GM19351 (cell line): ENCODE data around the gene MBD5.

Experiments
- ATAC-seq: cut with Tn5 transposase; IDR thresholded peaks from one replicate; pipeline ENCODE4 v1.9.1; 2021; ENCODE audit warnings: mild to moderate bottlenecking, moderate library complexity; ENCODE audit not compliant: unreplicated experiment

MBD5 gene

GRCh38 chr2:148110184-148110583 is 89.3 kb downstream of the MBD5 start:
- ATAC-seq = no peak

DNA sequence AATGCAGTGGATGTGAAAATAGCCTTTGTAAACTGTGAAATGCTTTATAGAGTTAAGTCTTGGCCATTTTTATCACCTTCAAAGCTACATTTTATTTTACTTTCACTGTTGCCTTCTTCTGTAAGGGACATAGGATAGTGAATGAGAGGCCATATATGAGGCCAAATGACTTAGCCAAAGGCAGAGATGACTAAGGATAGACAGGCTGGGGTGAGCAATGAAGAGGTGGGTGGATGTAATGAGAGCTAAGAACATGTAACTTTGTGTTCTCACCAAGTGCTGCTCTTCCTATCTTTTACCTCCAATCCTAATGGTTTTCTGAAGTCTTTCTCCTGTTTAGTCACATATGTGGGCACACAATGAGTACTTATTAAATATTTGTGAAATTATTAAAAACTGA is 101.9 kb downstream of the MBD5 start:
- ATAC-seq = no peak

DNA sequence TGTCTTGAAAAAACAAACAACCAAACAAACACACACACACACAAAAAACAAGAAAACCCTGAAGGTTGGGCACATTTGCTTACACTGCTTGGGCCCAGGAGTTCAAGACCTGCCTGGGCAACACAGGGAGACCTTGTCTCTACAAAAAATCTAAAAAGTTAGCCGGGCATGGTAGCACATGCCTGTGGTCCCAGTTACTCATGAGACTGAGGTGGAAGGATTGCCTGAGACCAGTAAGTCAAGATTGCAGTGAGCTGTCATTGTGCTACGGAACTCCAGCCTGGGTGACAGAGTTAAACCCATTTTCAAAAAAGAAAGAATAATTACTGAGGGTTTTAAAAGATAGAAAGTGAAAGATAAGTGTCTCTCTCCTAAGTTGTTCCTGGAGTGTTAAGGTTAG is 103.4 kb downstream of the MBD5 start:
- no peak for ATAC-seq

DNA sequence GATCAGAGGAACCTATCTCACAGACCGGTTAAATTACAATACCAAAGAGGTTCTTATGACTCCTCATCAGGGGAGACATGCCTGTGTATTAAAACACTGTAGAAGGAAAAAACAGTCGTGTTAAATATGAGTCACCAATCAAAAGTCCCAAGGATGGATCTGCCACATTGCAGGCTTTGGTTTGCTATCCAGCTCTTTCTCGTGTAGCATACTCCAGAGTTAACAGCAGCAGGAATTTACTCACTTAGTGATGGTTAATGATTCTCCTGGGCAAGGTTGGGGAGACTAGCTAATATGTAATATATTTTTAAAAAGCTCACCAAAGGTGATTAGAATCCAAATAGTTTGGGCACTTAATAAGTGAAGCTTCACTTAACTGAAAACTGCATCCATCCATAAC is 109.7 kb downstream of the MBD5 start:
- no peak for ATAC-seq

GRCh38 chr2:148132412-148132811 is 111.5 kb downstream of the MBD5 start:
- ATAC-seq = no peak

DNA sequence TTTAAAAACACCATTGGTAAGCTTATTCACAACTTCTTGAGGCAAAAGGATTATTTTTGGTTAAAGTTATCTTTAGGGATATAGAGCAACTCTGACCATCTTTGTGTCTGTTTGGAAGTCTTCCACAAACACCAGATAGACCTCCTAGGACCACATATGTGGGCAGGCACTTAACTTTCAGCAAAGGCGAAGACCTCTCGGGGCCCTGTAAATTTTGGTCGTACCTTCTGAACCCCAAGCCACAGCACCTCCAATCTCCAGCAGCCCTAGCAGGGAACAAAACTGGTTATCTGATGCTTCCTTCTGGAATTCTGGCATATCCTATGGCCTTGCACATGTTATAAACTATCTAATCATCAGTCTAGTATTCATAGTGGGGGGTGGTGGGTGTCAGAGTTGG is 114.8 kb downstream of the MBD5 start:
- no peak for ATAC-seq

- ATAC-seq = no peak
Measured at GRCh38 chr2:148136441-148136840, 115.5 kb downstream of the MBD5 start.

DNA sequence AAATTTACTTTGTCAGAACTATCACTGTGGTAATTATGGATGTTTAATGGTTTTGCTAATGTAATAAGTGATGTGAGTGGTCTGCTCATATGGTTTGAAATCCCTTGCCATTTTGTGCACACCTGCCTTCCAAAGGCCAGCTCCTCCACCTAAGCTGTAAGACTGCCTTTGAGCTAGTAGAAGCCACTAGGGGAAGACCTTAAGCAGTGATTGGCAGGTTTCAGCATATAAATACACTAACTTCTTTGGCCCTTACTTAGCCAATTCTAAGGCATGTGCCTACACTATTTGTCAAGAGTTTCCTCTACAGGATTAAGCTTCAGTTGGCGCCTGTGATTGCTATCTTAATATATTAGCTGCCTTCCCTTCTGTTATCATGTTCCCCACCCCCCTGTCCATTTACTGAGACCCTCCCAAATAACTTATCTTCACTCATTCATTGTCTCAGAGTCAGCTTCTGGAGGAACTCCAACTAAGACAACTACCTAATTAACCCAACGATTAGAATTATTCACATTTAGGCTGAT is 141.1 kb downstream of the MBD5 start:
- ATAC-seq = no peak

DNA sequence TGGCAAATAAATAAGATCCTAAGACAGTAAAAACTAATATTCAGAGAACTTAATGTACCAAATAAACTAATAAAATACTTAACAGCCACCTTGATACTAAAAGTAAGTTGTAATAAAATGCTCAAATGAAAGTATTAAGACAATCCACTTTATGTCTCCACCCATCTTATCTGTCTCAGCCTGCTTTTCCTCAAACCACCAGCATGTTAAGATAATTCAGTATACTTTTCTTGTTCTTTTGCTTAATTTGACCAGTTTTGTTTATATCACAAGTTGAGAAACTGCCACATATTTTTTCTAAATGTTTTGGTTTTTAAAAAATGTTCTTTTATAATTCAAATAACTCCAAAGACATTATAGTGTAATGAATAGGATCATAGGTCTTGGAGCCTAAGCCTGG is 142.0 kb downstream of the MBD5 start:
- ATAC-seq = no peak

GRCh38 chr2:148165975-148166374 is 145.1 kb downstream of the MBD5 start:
- no peak for ATAC-seq

DNA sequence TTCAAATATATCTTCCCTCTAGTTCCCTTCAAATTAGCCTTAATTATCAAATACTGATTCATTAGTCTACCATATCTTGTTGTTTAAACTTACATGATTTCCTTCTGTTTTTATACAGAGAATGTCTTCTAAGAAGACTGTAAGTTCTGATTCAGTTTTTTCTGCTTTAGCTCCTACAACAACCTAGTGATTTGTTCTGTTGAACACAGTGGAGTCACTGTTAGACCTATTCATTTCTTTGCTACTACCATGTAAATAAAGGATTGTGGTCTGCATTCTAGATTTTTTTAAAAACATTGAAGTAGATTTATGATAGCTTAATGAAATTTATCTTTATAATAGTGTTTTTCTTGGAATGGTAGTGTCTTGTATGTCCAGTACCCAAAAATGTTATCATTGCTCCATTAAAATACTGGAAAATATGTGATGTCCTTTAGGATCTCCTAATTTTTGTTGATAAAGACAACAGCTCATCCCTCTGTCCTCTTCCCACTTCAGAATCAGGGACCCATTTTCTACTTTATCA is 146.4 kb downstream of the MBD5 start:
- no peak for ATAC-seq

DNA sequence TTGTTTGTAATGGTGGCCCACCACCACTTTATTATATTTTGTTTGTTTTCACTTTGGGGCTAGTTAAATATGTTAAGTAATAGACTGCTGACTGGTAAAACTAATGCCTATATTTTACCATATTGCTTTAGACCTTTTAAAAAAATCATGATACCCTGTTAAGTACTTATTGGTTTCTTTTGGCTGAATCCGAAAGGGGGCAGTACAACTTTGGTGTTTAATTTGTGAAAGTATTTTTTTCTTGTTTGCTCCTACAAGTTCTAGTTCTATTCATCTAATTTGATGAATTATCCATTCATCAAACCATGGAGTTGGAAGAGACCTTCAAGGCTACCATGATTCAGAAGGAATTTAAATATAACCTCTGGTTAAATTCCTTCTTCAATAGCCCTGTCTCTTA is 147.0 kb downstream of the MBD5 start:
- no peak for ATAC-seq

DNA sequence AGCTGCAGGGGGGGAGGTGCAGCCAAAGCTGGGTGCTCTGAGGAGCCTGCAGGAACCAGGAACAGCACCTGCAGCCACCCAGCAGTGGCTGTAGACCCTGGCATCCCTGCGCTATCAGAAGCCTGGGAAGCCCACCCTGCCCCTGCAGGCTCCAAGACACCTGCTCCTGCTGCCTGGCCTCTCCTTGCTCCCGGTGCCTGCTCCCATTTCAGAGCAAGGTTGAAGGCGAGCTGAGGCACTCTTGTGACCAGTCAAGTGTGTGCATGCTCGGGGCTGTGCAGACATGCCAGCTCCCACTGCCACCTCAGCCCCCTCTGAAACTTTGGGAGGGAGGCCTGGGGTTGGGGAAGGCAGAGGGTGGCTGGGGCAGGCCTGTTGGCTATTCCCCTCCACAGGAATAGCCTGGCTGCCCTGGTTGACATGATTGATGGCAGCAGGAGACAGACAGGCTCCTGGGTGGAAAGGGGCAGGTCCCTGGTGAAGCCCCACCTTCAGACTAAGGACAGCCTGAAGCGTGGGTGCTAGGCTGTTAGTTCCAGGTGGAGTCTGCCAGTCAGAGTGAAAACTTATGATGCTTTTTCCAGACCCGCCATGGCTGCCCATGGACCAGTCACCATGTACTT is 151.4 kb downstream of the MBD5 start:
- no peak for ATAC-seq

GRCh38 chr2:148173168-148173567 is 152.3 kb downstream of the MBD5 start:
- no peak for ATAC-seq

GRCh38 chr2:148177559-148177958 is 156.7 kb downstream of the MBD5 start:
- ATAC-seq = no peak

GRCh38 chr2:148179724-148180123 is 158.8 kb downstream of the MBD5 start:
- no peak for ATAC-seq

- no peak for ATAC-seq
Measured at GRCh38 chr2:148184976-148185375, 164.1 kb downstream of the MBD5 start.

DNA sequence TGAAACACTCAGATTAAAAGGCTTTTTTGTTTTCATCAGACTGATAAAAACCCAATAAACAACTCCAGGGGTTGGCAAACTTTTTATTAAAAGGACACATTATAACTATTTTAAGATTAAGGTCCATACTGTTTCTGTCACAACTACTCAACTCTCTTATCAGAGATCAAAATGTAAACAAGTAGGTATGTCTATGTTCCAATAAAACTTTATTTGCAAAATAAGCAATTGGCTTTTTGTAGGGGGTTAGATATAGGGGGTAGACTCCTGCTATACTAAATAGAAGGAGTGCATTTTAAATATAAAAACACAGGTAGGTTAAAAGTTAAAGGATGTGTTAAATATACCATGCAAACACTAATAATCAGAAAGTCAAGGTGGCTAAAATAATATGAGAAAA is 174.0 kb downstream of the MBD5 start:
- ATAC-seq = no peak

DNA sequence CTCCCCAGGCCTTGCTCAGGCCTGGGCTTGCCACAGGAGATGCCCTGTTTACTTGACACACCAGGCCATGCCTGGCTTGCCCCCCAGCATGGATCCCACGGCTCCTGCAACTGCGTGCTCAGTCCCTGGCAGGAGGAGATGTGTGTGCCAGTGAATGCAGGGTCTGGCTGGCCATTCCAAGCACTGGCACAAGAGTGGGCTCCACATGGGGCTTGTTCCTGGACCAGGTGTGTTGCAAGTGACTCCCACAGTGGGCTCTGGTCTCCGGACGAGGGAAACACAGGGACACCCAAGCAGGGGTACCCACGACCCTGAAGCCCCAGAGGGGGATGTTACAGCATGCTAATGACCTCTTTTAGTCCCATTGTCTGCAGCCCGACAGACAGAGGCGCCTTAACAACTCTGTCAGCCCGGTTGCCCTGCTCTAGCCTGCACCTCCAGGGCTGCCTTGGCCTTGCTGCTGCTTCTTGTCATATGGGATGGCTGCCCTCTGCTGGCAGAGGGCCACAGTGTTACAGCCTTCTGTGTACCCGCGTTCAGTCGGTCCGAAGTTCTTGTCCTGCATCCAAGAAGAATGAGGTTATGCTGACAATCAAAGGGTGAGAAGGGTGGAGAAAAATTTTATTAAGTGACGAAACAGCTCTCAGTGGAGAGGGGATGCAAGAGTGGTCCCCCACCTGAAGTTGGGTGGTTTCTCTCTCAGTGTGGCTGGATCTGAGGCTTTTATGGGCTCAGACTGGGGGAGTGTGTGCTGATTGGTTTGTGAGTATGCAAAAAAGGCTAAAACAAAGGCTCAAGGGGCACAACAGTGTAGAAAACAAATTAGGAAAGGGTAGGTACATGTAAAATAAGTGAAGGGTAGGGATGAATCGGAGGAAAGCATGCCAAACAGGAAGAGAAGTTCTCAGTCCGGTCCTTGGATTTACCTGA is 180.4 kb downstream of the MBD5 start:
- peak; percentile 47 for ATAC-seq

- ATAC-seq = no peak
Measured at GRCh38 chr2:148202237-148202636, 181.3 kb downstream of the MBD5 start.

- ATAC-seq = no peak
Measured at GRCh38 chr2:148207111-148207510, 186.2 kb downstream of the MBD5 start.

DNA sequence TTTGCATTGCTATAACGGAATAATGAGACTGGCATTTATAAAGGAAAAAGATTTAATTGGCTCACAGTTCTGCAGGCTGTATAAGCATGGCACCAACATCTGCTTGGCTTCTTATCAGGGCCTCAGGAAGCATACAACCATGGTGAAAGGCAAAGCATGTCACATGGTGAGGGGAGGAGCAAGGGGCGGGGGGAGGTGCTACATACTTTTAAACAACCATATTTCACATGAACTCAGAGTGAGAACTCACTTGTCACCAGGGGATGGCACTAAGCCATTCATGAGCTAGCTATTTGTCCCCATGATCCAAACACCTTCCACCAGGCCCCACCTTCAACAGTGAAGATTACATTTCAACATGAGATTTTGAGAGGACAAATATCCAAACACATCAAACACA is 188.7 kb downstream of the MBD5 start:
- no peak for ATAC-seq
